ENCODE data around the gene UNC13A.
A peak's percentile ranks its signal among the peaks of the same experiment; 100 is the strongest.

The UNC13A gene

GRCh38 chr19:17703824-17704463 lies 15.8 kb upstream of the UNC13A start:
- no peak for DNase-seq

- no peak for DNase-seq
These were observed 7.0 kb upstream of the UNC13A start for GRCh38 chr19:17695198-17695597.

GRCh38 chr19:17692566-17692965 lies 4.4 kb upstream of the UNC13A start:
- no peak for DNase-seq

- no peak for DNase-seq
These were observed 870 bp upstream of the UNC13A start for GRCh38 chr19:17688853-17689595.

GRCh38 chr19:17687141-17687856 lies 855 bp downstream of the UNC13A start:
- peak; percentile 34 for DNase-seq

- peak; percentile 24 for DNase-seq
These were observed 1.5 kb downstream of the UNC13A start for GRCh38 chr19:17686592-17687024.

- no peak for DNase-seq
These were observed 2.1 kb downstream of the UNC13A start for GRCh38 chr19:17686023-17686521.

GRCh38 chr19:17685451-17686022 lies 2.6 kb downstream of the UNC13A start:
- DNase-seq, result no peak

- no peak for DNase-seq
These were observed 3.9 kb downstream of the UNC13A start for GRCh38 chr19:17684256-17684655.

- DNase-seq, result no peak
These were observed 5.1 kb downstream of the UNC13A start for GRCh38 chr19:17683078-17683477.

GRCh38 chr19:17682273-17682672 lies 5.9 kb downstream of the UNC13A start:
- DNase-seq, result no peak

GRCh38 chr19:17681505-17682125 lies 6.5 kb downstream of the UNC13A start:
- DNase-seq, result no peak

GRCh38 chr19:17680230-17680722 lies 7.9 kb downstream of the UNC13A start:
- DNase-seq, result no peak

GRCh38 chr19:17679526-17680229 lies 8.5 kb downstream of the UNC13A start:
- DNase-seq, result no peak

GRCh38 chr19:17678836-17679235 lies 9.3 kb downstream of the UNC13A start:
- no peak for DNase-seq

- DNase-seq, result no peak
These were observed 11.2 kb downstream of the UNC13A start for GRCh38 chr19:17677002-17677401.

- no peak for DNase-seq
These were observed 11.9 kb downstream of the UNC13A start for GRCh38 chr19:17676295-17676694.

- no peak for DNase-seq
These were observed 14.0 kb downstream of the UNC13A start for GRCh38 chr19:17673937-17674799.

GRCh38 chr19:17671906-17672305 lies 16.2 kb downstream of the UNC13A start:
- peak; percentile 19 for DNase-seq

GRCh38 chr19:17669419-17669818 lies 18.7 kb downstream of the UNC13A start:
- DNase-seq, result no peak

GRCh38 chr19:17665058-17665457 lies 23.1 kb downstream of the UNC13A start:
- DNase-seq, result no peak
